ENCODE measurements around the gene PSMD7.

DNA sequence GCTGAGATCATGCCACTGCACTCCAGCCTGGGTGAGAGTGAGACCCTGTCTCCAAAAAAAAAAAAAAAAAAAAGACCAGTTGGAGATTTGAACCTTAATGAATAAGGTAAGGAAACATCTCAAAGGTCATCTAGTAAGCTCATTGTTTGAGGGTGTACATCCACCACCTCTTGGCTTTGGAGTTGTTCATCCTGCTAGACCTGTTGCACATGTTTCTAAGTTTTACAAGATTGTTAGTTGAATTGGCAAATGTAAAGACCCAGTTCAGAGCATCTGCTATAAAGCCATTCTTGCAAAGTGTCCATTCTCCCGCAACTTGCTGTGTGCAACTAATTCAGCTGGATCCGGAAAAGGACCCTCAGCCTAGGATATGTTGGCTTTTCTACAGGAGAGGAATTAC lies 1.5 kb downstream of the PSMD7 start:
- no peak for TF ChIP-seq CTCF (IDR thresholded peaks at IDR 0.05; ENCODE audit: insufficient read depth, low read depth, low read length)
- no peak for TF ChIP-seq EZH2 (IDR thresholded peaks at IDR 0.05; ENCODE audit: insufficient read depth, low read length)
